PFSK-1 (cell line): Measurements from ENCODE around the gene C17orf100.

Experiments used
- FOXP2 ChIP-seq: optimal IDR thresholded peaks from 2 replicates; pipeline ENCODE3; 2011; ENCODE audit warnings: borderline replicate concordance, control low read depth, inconsistent platforms; ENCODE audit not compliant: insufficient read depth; ENCODE audit errors: extremely low read length, extremely low read depth
- POLR2AphosphoS5 ChIP-seq: IDR thresholded peaks from 2 replicates; pipeline ENCODE4 v1.6.1; 2012; ENCODE audit warnings: low read depth, mild to moderate bottlenecking, control low read depth, low read length, moderate library complexity
- REST ChIP-seq, 2 experiments: IDR thresholded peaks; 2 replicates each; pipeline versions ENCODE4 v1.6.1 to v1.8.0; 2011 to 2012; ENCODE audit warnings: low read depth in 2 of 2, low read length in 2 of 2, control low read depth in 1 of 2, inconsistent platforms in 1 of 2, mild to moderate bottlenecking in 1 of 2, moderate library complexity in 1 of 2; ENCODE audit not compliant: insufficient read depth in 1 of 2
- SIN3A ChIP-seq: IDR thresholded peaks from 2 replicates; pipeline ENCODE4 v1.6.1; 2012; ENCODE audit warnings: mild to moderate bottlenecking, low read length, moderate library complexity, borderline replicate concordance; ENCODE audit not compliant: insufficient read depth
- TAF1 ChIP-seq: IDR thresholded peaks from 2 replicates; pipeline ENCODE4 v1.6.1; 2012; ENCODE audit warnings: low read length, control low read depth, borderline replicate concordance; ENCODE audit not compliant: insufficient read depth

The C17orf100 gene

GRCh38 chr17:6610011-6610410 lies 41.6 kb upstream of the C17orf100 start:
- TF ChIP-seq TAF1, result no peak
- TF ChIP-seq FOXP2, result no peak
- TF ChIP-seq SIN3A, result no peak
- no peak for TF ChIP-seq REST (IDR thresholded peaks at IDR 0.05; ENCODE audit: insufficient read depth in 1 of 2, low read depth in 2 of 2, low read length in 2 of 2)
- no peak for TF ChIP-seq POLR2AphosphoS5

GRCh38 chr17:6611231-6611630 lies 40.3 kb upstream of the C17orf100 start:
- TF ChIP-seq FOXP2 (no peak), POLR2AphosphoS5 (no peak), SIN3A (no peak), TAF1 (no peak), REST (IDR thresholded peaks at IDR 0.05; ENCODE audit: insufficient read depth in 1 of 2, low read depth in 2 of 2, low read length in 2 of 2) (no peak)

GRCh38 chr17:6623941-6624340 lies 27.6 kb upstream of the C17orf100 start:
- TF ChIP-seq POLR2AphosphoS5 (no peak), REST (IDR thresholded peaks at IDR 0.05; ENCODE audit: insufficient read depth in 1 of 2, low read depth in 2 of 2, low read length in 2 of 2) (no peak), TAF1 (no peak), SIN3A (no peak), FOXP2 (no peak)

- TF ChIP-seq FOXP2 (no peak), POLR2AphosphoS5 (no peak), SIN3A (no peak), REST (IDR thresholded peaks at IDR 0.05; ENCODE audit: insufficient read depth in 1 of 2, low read depth in 2 of 2, low read length in 2 of 2) (no peak), TAF1 (no peak)
Measured at GRCh38 chr17:6626616-6627015, 24.9 kb upstream of the C17orf100 start.

- no peak for TF ChIP-seq TAF1
- TF ChIP-seq FOXP2, result no peak
- TF ChIP-seq SIN3A, result no peak
- TF ChIP-seq REST (IDR thresholded peaks at IDR 0.05; ENCODE audit: insufficient read depth in 1 of 2, low read depth in 2 of 2, low read length in 2 of 2), result no peak
- no peak for TF ChIP-seq POLR2AphosphoS5
Measured at GRCh38 chr17:6627019-6627418, 24.5 kb upstream of the C17orf100 start.
